Mucosa of descending colon (tissue), 3 donors: ENCODE results near the gene CNNM3. TPM values are rescaled to one million over a fixed set of nuclear protein-coding genes. Genes with fewer than 3 reads are reported as not detected.

Experiments used
- ATAC-seq: fragments of 200-7000 bp; cut with Tn5 transposase; one replicate; pipeline ENCODE4 v1.9.1; 2020; ENCODE audit warnings: mild to moderate bottlenecking, moderate library complexity
- DNase-seq, 3 donors: peaks; one replicate each; pipeline ENCODE4 v3.0.0-alpha.2; 2020
- H3K36me3 ChIP-seq: fragments of 200-600 bp; one replicate; pipeline ENCODE4 v1.8.0; 2021; ENCODE audit warnings: low read depth, mild to moderate bottlenecking
- H3K4me1 ChIP-seq: fragments of 200-600 bp; one replicate; pipeline ENCODE4 v1.8.0; 2021; ENCODE audit warnings: low read depth, mild to moderate bottlenecking
- H3K4me3 ChIP-seq: fragments of 200-600 bp; one replicate; pipeline ENCODE4 v1.8.0; 2021; ENCODE audit warnings: mild to moderate bottlenecking
- H3K9me3 ChIP-seq: fragments of 200-600 bp; one replicate; pipeline ENCODE4 v1.8.0; 2021; ENCODE audit warnings: mild to moderate bottlenecking
- CTCF ChIP-seq: fragments of 200-600 bp; IDR thresholded peaks from one replicate; pipeline ENCODE4 v1.8.0; 2022; ENCODE audit warnings: antibody characterized with exemption, mild to moderate bottlenecking
- intact Hi-C, 2 donors: fragments of 100-400 bp; cut with DNase I in 1 of 2; cut with micrococcal nuclease in 1 of 2; formaldehyde crosslinking; loops; one replicate each; pipeline versions ENCODE4 v1.11.0 to v1.11.1; 2022; cut with DNase I, micrococcal nuclease
- total RNA-seq, 3 donors: library from RNA; stranded (reverse); fragmentation: NEBNext Ultra II Directional in 2 of 3; extraction: Animal tissue kit (Norgen Biotek cat#: 25700) in 2 of 3; gene quantifications; one replicate each; pipeline versions ENCODE4 v1.2.1 to v1.2.4, GENCODE V29; 2021 to 2023
- donor health status: DM: no; HTN: no; CAD: no; lungs with moderate emphysema.
- donor health status: DM: no; HTN: no; CAD: no.
- donor health status: DM: no; HTN: yes; CAD: no.

The CNNM3 gene
- total RNA-seq, 3 donors from 2014 or later: 21.2 to 35.5 (median 33.4) TPM

GRCh38 chr2:96875498-96876268 is 59.6 kb downstream of the CNNM3 start:
- no peak for TF ChIP-seq CTCF
- Histone ChIP-seq H3K9me3 (no peaks in the 10 kb centered on the region), H3K4me1 (peaks cover 5% of the 10 kb centered on the region), H3K36me3 (no peaks in the 10 kb centered on the region), H3K4me3 (no peak overlapping the region)
- no peak for ATAC-seq
- intact Hi-C loops: no loop called here
- no peak for DNase-seq

DNA sequence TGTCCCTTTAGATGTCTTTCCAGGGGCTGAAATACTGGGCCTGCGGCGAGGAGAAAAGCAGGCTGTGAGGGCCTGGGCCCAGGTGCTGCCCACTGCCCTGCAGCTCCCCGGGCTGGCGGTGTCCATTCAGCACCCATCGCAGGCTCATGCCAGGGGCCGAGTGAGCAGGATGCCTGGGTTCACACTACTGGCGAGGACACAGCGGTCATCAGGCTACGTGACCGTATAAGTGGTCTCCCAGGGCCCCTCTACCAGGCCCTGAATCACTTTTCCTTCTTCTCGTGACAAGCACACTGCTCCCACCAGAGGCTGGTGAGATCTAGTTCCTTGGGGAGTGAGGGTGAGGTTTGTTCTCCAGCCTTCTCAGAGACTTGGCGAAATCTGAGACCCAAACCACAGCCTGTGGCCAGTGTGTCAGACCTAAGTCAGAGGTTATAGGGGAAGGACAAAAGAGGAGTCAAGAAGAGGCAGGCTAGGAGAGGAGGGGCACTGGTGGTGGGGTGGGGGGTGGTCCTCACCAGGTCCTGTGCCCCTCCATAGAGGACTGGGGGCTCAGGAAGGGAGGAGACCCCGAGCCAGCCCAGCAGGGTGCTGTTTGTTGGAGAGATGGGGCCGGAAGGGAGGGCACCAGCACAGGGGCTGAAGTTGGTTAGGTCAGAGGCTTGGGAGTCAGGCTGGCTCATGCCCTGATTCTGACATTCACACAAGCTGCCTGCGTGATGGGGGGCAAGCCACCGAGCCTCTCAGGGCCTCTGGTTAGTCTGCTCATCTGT is 60.4 kb downstream of the CNNM3 start:
- intact Hi-C loops: no loop called here
- ATAC-seq: no peak
- Histone ChIP-seq H3K9me3 (no peaks in the 10 kb centered on the region), H3K4me3 (no peak overlapping the region), H3K4me1 (peaks cover 3% of the 10 kb centered on the region), H3K36me3 (no peaks in the 10 kb centered on the region)
- no peak for TF ChIP-seq CTCF
- no peak for DNase-seq

DNA sequence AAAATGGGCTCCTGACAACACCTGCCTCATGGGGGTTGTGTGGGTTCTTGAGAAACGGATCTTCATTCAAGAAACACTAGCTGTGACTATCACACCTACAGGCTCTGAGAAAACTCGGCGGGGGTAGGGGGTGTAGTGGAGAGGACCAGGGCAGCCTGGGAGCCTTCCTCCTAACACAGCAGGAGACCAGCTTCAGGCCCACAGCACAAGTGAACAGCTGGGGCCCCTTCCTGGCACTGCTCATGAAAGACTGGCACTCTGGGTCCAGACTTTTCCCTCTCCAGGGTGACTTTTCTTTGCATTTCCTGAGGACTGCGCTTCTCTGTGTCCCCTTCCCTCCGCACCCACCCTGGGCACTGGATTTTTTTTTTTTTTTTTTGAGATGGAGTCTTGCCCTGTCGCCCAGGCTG is 61.0 kb downstream of the CNNM3 start:
- Histone ChIP-seq H3K9me3 (no peaks in the 10 kb centered on the region), H3K4me3 (no peak overlapping the region), H3K36me3 (no peaks in the 10 kb centered on the region), H3K4me1 (peaks cover 3% of the 10 kb centered on the region)
- ATAC-seq (no peak), DNase-seq (no peak)
- intact Hi-C loops: no loop called here
- no peak for TF ChIP-seq CTCF

- DNase-seq: no peak
- Histone ChIP-seq H3K36me3 (no peaks in the 10 kb centered on the region), H3K4me1 (peaks cover 3% of the 10 kb centered on the region), H3K9me3 (no peaks in the 10 kb centered on the region), H3K4me3 (no peak overlapping the region)
- no peak for TF ChIP-seq CTCF
- intact Hi-C loops: no loop called here
- no peak for ATAC-seq
Measured at GRCh38 chr2:96877631-96878092, 61.6 kb downstream of the CNNM3 start.

DNA sequence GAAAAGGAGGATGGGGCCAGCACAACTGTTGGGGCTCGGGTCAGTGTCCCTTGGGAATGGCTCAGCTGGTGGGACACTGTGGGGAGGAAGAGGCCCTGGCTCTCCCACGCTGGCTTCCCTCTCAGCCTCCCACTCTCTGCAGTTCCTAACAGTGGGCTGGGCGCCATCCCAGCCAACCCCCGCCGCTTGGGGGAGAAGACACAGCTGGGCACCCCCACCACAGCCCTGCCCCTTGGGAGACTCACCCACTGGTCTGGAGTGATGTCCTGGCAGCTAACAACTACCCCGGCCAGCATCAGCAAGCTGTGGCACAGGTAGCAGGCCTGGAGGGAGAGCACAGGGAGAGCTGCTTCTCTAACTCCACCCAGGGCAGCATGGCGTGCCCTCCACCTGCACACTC is 62.1 kb downstream of the CNNM3 start:
- H3K36me3 ChIP-seq: no peaks in the 10 kb centered on the region
- TF ChIP-seq CTCF: no peak
- H3K9me3 ChIP-seq: no peaks in the 10 kb centered on the region
- DNase-seq (no peak), ATAC-seq (no peak)
- H3K4me1 ChIP-seq: peaks cover 3% of the 10 kb centered on the region
- intact Hi-C loops: no loop called here
- no peak overlapping the region for H3K4me3 ChIP-seq
